ENCODE data around the gene ARID4A.

- TF ChIP-seq CTCF (IDR thresholded peaks at IDR 0.05) (no peak), POLR2A (IDR thresholded peaks at IDR 0.05) (no peak)
Observed at GRCh38 chr14:58270628-58271027, 27.7 kb upstream of the ARID4A start.

Measured in heart left ventricle (tissue), 13 donors.